Left lung (tissue), 10 donors: ENCODE data around the gene MAML2. TPM values are rescaled to one million over a fixed set of nuclear protein-coding genes. Genes with fewer than 3 reads are reported as not detected.
"Not testable (repeated sequence)": the region's sequence is repeated elsewhere in the genome, so short reads cannot be mapped to it uniquely, and the experiment has no call there.

Experiments used
- ATAC-seq: fragments of 200-7000 bp; cut with Tn5 transposase; one replicate; pipeline ENCODE4 v1.9.1; 2020; ENCODE audit warnings: moderate library complexity
- DNase-seq, 4 donors: peaks; one replicate each; pipeline ENCODE4 v3.0.0-alpha.2; 2013 to 2020
- H3K27ac ChIP-seq, 2 donors: fragments of 200-600 bp; sonication (generic) in 1 of 2; one replicate each; pipeline versions ENCODE4 v1.5.0 to v1.8.0; 2020 to 2021
- H3K27me3 ChIP-seq, 2 donors: fragments of 200-600 bp; sonication (generic) in 1 of 2; one replicate each; pipeline versions ENCODE4 v1.5.0 to v1.8.0; 2020 to 2021
- H3K36me3 ChIP-seq, 2 donors: fragments of 200-600 bp; sonication (generic) in 1 of 2; one replicate each; pipeline versions ENCODE4 v1.5.0 to v1.8.0; 2020 to 2021
- H3K4me1 ChIP-seq, 2 donors: fragments of 200-600 bp; one replicate each; pipeline ENCODE4 v1.8.0; 2021
- H3K4me3 ChIP-seq, 2 donors: fragments of 200-600 bp; sonication (generic) in 1 of 2; one replicate each; pipeline versions ENCODE4 v1.5.0 to v1.8.0; 2020 to 2021; ENCODE audit warnings: mild to moderate bottlenecking in 1 of 2
- H3K9me3 ChIP-seq, 2 donors: fragments of 200-600 bp; sonication (generic) in 1 of 2; one replicate each; pipeline versions ENCODE4 v1.5.0 to v1.8.0; 2020 to 2021
- intact Hi-C, 2 donors: fragments of 100-400 bp; cut with DNase I; formaldehyde crosslinking; loops; one replicate each; pipeline versions ENCODE4 v1.11.2 to v1.14.2; 2022
- polyA plus RNA-seq, 6 donors: library from polyadenylated mRNA; unstranded; fragments of 120-200 nt; gene quantifications; one replicate each; pipeline ENCODE4 v1.2.1, GENCODE V29; 2013; ENCODE audit not compliant: insufficient read length in 6 of 6
- total RNA-seq, 2 donors: library from RNA; stranded (reverse); fragmentation: NEBNext Ultra II Directional; extraction: Animal tissue kit (Norgen Biotek cat#: 25700); gene quantifications; one replicate each; pipeline ENCODE4 v1.2.1, GENCODE V29; 2021
- TF ChIP-seq, protein P1 (sequence below), 2 donors: fragments of 200-600 bp; sonication (generic) in 1 of 2; IDR thresholded peaks; one replicate each; pipeline versions ENCODE4 v1.5.0 to v1.8.0; 2021; ENCODE audit warnings: antibody characterized with exemption in 2 of 2
- donor health status: DM: no; HTN: yes; CAD: no.
- donor health status: DM: no; HTN: no; CAD: no.

Gene MAML2
- total and polyA plus RNA-seq, 8 donors = 18.7 to 44.0 (median 36.6) TPM

DNA sequence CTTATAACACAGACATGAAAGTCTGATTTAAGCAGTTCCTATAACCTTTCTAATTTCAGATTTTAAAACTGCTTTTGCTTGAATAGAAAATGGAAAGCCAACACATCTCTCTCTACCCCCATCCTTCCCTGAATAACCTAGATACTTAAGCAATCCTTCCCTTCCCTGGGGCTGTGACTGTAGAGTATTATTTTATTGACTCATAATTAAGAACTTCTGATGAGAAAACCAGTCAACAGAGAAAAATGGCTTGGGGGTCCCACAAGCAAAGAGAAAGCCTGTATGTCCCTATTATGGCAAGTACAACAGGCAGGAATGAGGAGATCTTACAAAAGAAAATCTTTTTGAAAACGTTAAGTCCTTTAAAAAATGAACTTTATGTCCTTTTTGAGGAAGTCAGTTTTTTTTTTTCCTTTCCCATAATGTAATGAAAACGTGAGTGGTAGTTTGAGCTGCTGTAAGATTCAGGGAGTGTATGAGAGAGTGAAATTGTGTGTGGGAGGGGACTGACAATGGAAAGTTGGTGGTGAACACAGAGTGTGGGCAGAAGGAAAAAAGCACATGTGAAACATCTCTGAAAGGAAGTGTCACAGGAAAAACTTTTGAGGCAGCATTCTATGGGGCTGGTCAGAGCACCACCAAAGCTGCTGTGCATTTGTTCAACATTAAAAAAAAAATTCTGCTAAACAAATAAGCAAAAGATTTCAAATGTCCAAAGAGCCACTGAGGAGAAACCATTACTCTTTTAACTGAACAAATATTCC is 154.6 kb downstream of the MAML2 start:
- H3K4me3 ChIP-seq = no peak overlapping the region
- TF ChIP-seq, protein P1, sequence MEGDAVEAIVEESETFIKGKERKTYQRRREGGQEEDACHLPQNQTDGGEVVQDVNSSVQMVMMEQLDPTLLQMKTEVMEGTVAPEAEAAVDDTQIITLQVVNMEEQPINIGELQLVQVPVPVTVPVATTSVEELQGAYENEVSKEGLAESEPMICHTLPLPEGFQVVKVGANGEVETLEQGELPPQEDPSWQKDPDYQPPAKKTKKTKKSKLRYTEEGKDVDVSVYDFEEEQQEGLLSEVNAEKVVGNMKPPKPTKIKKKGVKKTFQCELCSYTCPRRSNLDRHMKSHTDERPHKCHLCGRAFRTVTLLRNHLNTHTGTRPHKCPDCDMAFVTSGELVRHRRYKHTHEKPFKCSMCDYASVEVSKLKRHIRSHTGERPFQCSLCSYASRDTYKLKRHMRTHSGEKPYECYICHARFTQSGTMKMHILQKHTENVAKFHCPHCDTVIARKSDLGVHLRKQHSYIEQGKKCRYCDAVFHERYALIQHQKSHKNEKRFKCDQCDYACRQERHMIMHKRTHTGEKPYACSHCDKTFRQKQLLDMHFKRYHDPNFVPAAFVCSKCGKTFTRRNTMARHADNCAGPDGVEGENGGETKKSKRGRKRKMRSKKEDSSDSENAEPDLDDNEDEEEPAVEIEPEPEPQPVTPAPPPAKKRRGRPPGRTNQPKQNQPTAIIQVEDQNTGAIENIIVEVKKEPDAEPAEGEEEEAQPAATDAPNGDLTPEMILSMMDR (IDR thresholded peaks at IDR 0.05) = no peak
- H3K9me3 ChIP-seq = no peaks in the 10 kb centered on the region
- no peaks in the 10 kb centered on the region for H3K27me3 ChIP-seq
- DNase-seq = no peak
- intact Hi-C loops = no loop called here
- H3K36me3 ChIP-seq = no peaks in the 10 kb centered on the region
- peak overlapping the region; percentile 30 to 45 for H3K27ac ChIP-seq
- H3K4me1 ChIP-seq = peaks cover 10 to 22% of the 10 kb centered on the region in 2 donors
- peak; percentile 76 for ATAC-seq

DNA sequence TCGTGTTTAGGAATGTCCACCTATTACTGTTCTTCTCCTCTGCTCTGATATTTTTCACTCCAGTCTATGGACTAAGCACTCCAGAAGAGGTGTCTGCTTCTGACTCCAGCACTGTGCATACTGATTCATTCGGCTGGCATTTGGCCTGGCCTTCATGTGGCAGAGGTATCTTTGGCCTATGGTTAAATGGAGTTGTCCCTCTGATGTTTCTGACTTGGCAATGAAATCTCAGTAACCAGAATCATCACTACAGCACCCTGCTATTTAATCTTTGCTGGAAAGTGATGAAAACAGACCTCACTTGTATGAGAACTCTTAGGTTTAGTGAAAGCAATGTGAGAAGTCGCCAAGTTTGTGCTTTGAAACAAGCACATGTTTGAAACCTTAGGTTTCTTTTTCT is 155.2 kb downstream of the MAML2 start:
- intact Hi-C loops = no loop called here
- H3K4me1 ChIP-seq = peaks cover 10 to 22% of the 10 kb centered on the region in 2 donors
- H3K27ac ChIP-seq = peak overlapping the region; percentile 30 to 45
- peak; percentile 77 for ATAC-seq
- no peak overlapping the region for H3K4me3 ChIP-seq
- H3K9me3 ChIP-seq = no peaks in the 10 kb centered on the region
- no peaks in the 10 kb centered on the region for H3K27me3 ChIP-seq
- DNase-seq = no peak
- no peaks in the 10 kb centered on the region for H3K36me3 ChIP-seq
- TF ChIP-seq, protein P1 (IDR thresholded peaks at IDR 0.05) = no peak

DNA sequence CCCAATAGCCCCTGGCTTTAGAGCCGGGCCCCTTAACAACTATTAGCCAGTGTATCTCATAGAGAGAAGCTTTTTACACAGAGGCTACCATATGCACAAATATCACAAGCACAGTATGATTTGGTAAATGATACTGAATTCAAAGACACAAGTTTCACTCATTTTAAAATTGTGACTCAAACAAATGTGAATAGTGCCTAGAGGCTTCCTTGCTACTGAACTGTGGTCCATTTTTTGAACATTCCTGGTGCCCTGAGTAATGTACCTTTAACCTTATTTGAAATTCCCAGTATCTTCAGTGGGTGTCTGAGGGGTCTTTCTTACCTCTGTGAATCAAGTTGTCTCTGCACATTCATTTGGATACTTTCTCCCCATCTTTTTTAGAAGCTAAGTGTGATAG is 156.2 kb downstream of the MAML2 start:
- Histone ChIP-seq H3K27ac (no peak overlapping the region), H3K27me3 (no peaks in the 10 kb centered on the region), H3K4me3 (no peak overlapping the region), H3K9me3 (no peaks in the 10 kb centered on the region), H3K4me1 (peaks cover 10 to 22% of the 10 kb centered on the region in 2 donors), H3K36me3 (no peaks in the 10 kb centered on the region)
- DNase-seq (no peak), ATAC-seq (no peak)
- intact Hi-C loops = no loop called here
- TF ChIP-seq, protein P1 (IDR thresholded peaks at IDR 0.05) = no peak

DNA sequence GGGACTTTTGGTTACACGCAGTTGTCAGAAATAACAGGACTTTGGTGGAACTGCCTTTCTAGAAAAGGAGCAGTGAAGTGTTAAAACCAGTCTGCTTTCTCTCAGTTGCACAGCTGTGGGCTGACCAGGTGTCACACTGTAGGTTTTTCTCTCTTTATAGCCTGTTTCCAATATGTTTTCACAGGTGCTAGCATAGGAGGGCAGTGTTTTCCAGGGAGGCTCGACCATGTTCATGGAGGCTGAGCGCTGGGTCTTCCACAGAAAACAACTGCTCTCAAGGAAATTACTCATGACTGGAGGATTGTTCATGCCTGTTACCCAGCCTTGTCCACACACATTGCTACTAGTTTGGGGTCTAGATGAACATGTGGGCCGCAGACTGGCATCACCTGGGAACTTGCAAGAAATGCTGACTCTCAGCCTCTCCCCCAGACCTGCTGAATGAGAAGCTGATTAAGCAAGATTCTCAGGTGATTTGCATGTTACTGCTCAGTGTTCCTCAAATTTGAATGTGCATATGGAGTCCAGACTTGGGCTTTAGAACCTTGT is 157.7 kb downstream of the MAML2 start:
- H3K36me3 ChIP-seq = no peaks in the 10 kb centered on the region
- no peak for ATAC-seq
- H3K27ac ChIP-seq = no peak overlapping the region
- peaks cover 10 to 22% of the 10 kb centered on the region in 2 donors for H3K4me1 ChIP-seq
- no peak overlapping the region for H3K4me3 ChIP-seq
- TF ChIP-seq, protein P1 (IDR thresholded peaks at IDR 0.05) = no peak
- no peak for DNase-seq
- no peaks in the 10 kb centered on the region for H3K27me3 ChIP-seq
- H3K9me3 ChIP-seq = no peaks in the 10 kb centered on the region
- intact Hi-C loops = no loop called here

DNA sequence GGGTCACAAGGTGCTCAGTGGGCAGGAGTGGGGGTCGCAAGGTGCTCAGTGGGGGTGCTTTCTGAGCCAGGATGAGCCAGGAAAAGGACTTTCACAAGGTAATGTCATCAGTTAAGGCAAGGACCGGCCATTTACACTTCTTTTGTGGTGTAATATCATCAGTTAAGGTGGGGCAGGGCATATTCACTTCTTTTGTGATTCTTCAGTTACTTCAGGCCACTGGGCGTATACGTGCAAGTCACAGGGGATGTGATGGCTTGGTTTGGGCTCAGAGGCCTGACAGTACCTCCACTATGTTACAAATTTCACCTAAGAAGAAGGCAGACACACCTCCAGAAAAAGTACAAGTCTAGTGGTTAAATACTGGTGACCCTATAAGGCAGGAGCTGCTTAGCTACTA is 162.1 kb downstream of the MAML2 start:
- intact Hi-C loops, H3K4me3 ChIP-seq, H3K27ac ChIP-seq, ATAC-seq, H3K4me1 ChIP-seq, H3K9me3 ChIP-seq, H3K36me3 ChIP-seq, DNase-seq, H3K27me3 ChIP-seq: not testable (repeated sequence)
